Tibial nerve (tissue), 4 donors: ENCODE data around the gene KMT2D. TPM values are rescaled to one million over a fixed set of nuclear protein-coding genes. Genes with fewer than 3 reads are reported as not detected.

ENCODE experiments used
- DNase-seq, 2 donors: peaks; one replicate each; pipeline ENCODE4 v3.0.0-alpha.2; 2019; ENCODE audit warnings: low spot score in 2 of 2
- H3K27ac ChIP-seq, 4 donors: fragments of 200-600 bp; sonication (generic) in 3 of 4; one replicate each; pipeline ENCODE4 v1.5.1; 2017 to 2019; ENCODE audit warnings: mild to moderate bottlenecking in 1 of 4
- H3K27me3 ChIP-seq, 2 donors: fragments of 200-600 bp; sonication (generic) in 1 of 2; one replicate each; pipeline versions ENCODE4 v1.5.1 to v1.6.0; 2017 to 2019
- H3K36me3 ChIP-seq, 3 donors: fragments of 200-600 bp; sonication (generic); one replicate each; pipeline ENCODE4 v1.5.1; 2018 to 2019
- H3K4me1 ChIP-seq, 4 donors: fragments of 200-600 bp; sonication (generic) in 3 of 4; one replicate each; pipeline ENCODE4 v1.5.1; 2017 to 2019
- H3K4me3 ChIP-seq, 4 donors: fragments of 200-600 bp; sonication (generic) in 3 of 4; one replicate each; pipeline ENCODE4 v1.5.1; 2017 to 2019; ENCODE audit warnings: mild to moderate bottlenecking in 1 of 4, moderate library complexity in 1 of 4
- H3K9me3 ChIP-seq, 4 donors: fragments of 200-600 bp; sonication (generic) in 3 of 4; one replicate each; pipeline ENCODE4 v1.5.1; 2017 to 2019
- CTCF ChIP-seq, 5 experiments: fragments of 200-600 bp in 3 of 5; fragments of 450-650 bp in 2 of 5; sonication (generic) in 3 of 5; IDR thresholded peaks; one replicate each; pipeline ENCODE4 v1.5.1; 2016 to 2019; ENCODE audit warnings: antibody characterized with exemption in 5 of 5, mild to moderate bottlenecking in 3 of 5, moderate library complexity in 2 of 5
- EP300 ChIP-seq, 2 donors: sonication (generic); formaldehyde crosslinking; IDR thresholded peaks; one replicate each; pipeline ENCODE4 v1.6.1; 2017; ENCODE audit warnings: antibody characterized with exemption in 2 of 2, mild to moderate bottlenecking in 1 of 2
- POLR2A ChIP-seq, 2 donors: fragments of 450-650 bp; IDR thresholded peaks; one replicate each; pipeline ENCODE4 v1.6.1; 2017; ENCODE audit warnings: antibody characterized with exemption in 2 of 2, mild to moderate bottlenecking in 2 of 2, moderate library complexity in 2 of 2
- WGBS, 2 donors: methylation state at CpG; one replicate each; pipeline ENCODE4 v1.1.5; 2018; 5-methylcytosine and 5-hydroxymethylcytosine counted together
- total RNA-seq, 4 donors: library from RNA; depleted of rRNA; stranded (reverse); fragments of >200 nt; gene quantifications; one replicate each; pipeline ENCODE4 v1.1.0, GENCODE V29; 2016

The KMT2D gene
- 100 to 1,000 TPM in 1 of 4 donors, 10 to 100 TPM in 3; 53.5 to 102 (median 76.9) TPM for total RNA-seq

GRCh38 chr12:49060237-49061156 lies at the start of gene KMT2D:
KMT2D (minus strand) TSS chr12:49060794; CDS start chr12:49055324, 5,470 bp downstream.
- peak within 1 kb of the TSS; percentile 85 to 99 (median 95) for H3K27ac ChIP-seq
- 0 to 1% methylated on average over 44 to 59 of the region's 74 CpGs for WGBS, 2 donors
- no peaks in the 10 kb centered on the region for H3K9me3 ChIP-seq
- H3K4me3 ChIP-seq = peak within 1 kb of the TSS; percentile 79 to 100 (median 95)
- DNase-seq = peak; percentile 79 to 85
- peaks cover 0 to 5% (median 0%) of the 10 kb centered on the region in 3 donors for H3K36me3 ChIP-seq
- TF ChIP-seq CTCF (IDR thresholded peaks at IDR 0.05) = peak; percentile 6 to 88 (median 33)
- peak in 1 of 2 donors; percentile 55 for TF ChIP-seq POLR2A (IDR thresholded peaks at IDR 0.05)
- TF ChIP-seq EP300 (IDR thresholded peaks at IDR 0.05) = peak; percentile 64 to 95
- H3K27me3 ChIP-seq = no peaks in the 10 kb centered on the region
- peaks cover 0 to 55% (median 36%) of the 10 kb centered on the region in 4 donors for H3K4me1 ChIP-seq

- TF ChIP-seq EP300 (IDR thresholded peaks at IDR 0.05) (no peak), POLR2A (IDR thresholded peaks at IDR 0.05) (no peak), CTCF (IDR thresholded peaks at IDR 0.05) (no peak)
- DNase-seq = no peak
- 3 to 5% methylated on average over 14 to 27 of the region's 33 CpGs for WGBS, 2 donors
- no peaks in the 10 kb centered on the region for H3K27me3 ChIP-seq
- no peaks in the 10 kb centered on the region for H3K9me3 ChIP-seq
- peak overlapping the region; percentile 72 to 97 (median 78) for H3K4me3 ChIP-seq
- H3K4me1 ChIP-seq = peaks cover 3 to 57% (median 30%) of the 10 kb centered on the region in 4 donors
- H3K27ac ChIP-seq = peak overlapping the region; percentile 93 to 100 (median 94)
- peaks cover 0 to 15% (median 0%) of the 10 kb centered on the region in 3 donors for H3K36me3 ChIP-seq
Observed at GRCh38 chr12:49109641-49110463, 49.3 kb upstream of the KMT2D start.

GRCh38 chr12:49108958-49109404 lies 48.4 kb upstream of the KMT2D start:
- DNase-seq = peak; percentile 49 to 78
- Histone ChIP-seq H3K27ac (peak overlapping the region; percentile 93 to 100 (median 94)), H3K9me3 (no peaks in the 10 kb centered on the region), H3K4me3 (peak overlapping the region; percentile 72 to 97 (median 78)), H3K27me3 (no peaks in the 10 kb centered on the region), H3K4me1 (peaks cover 3 to 62% (median 30%) of the 10 kb centered on the region in 4 donors), H3K36me3 (peaks cover 0 to 24% (median 0%) of the 10 kb centered on the region in 3 donors)
- TF ChIP-seq CTCF (IDR thresholded peaks at IDR 0.05) (no peak), EP300 (IDR thresholded peaks at IDR 0.05) (peak in 1 of 2 donors; percentile 85), POLR2A (IDR thresholded peaks at IDR 0.05) (peak in 1 of 2 donors; percentile 55)
- WGBS, 2 donors = 3 to 16% methylated on average over 4 of the region's 4 CpGs

- 56 to 62% methylated on average over 9 of the region's 9 CpGs for WGBS, 2 donors
- Histone ChIP-seq H3K27ac (peak overlapping the region in 2 of 4 donors; percentile 42 to 55), H3K27me3 (no peaks in the 10 kb centered on the region), H3K4me1 (peaks cover 3 to 54% (median 30%) of the 10 kb centered on the region in 4 donors), H3K36me3 (peaks cover 5 to 57% (median 8%) of the 10 kb centered on the region in 3 donors), H3K4me3 (no peak overlapping the region), H3K9me3 (no peaks in the 10 kb centered on the region)
- TF ChIP-seq POLR2A (IDR thresholded peaks at IDR 0.05) = no peak
- no peak for TF ChIP-seq CTCF (IDR thresholded peaks at IDR 0.05)
- TF ChIP-seq EP300 (IDR thresholded peaks at IDR 0.05) = no peak
- no peak for DNase-seq
Observed at GRCh38 chr12:49105504-49106084, 45.0 kb upstream of the KMT2D start.
